GM10266 (cell line): ENCODE results near the gene ZNF584.
"Not testable (repeated sequence)": the region's sequence is repeated elsewhere in the genome, so short reads cannot be mapped to it uniquely, and the experiment has no call there.

Experiments
- DNase-seq: peaks from one replicate; pipeline ENCODE4 v3.0.0; 2012; ENCODE audit errors: extremely low spot score
- CTCF ChIP-seq: IDR thresholded peaks from 2 replicates; pipeline ENCODE4 v1.5.1; 2012; ENCODE audit warnings: mild to moderate bottlenecking, low read depth; ENCODE audit not compliant: control insufficient read depth, insufficient read depth; ENCODE audit errors: missing control alignments

Gene ZNF584

GRCh38 chr19:58401840-58402421, 6.5 kb upstream of the ZNF584 start:
- no peak for DNase-seq
- TF ChIP-seq CTCF = no peak

GRCh38 chr19:58403920-58404478, 4.5 kb upstream of the ZNF584 start:
- not testable (repeated sequence) for DNase-seq

GRCh38 chr19:58406818-58407657, 1.4 kb upstream of the ZNF584 start:
- no peak for TF ChIP-seq CTCF
- peak; percentile 26 for DNase-seq

- DNase-seq = peak; percentile 32
Observed at GRCh38 chr19:58407658-58408151, 744 bp upstream of the ZNF584 start.

GRCh38 chr19:58409010-58409790, 751 bp downstream of the ZNF584 start:
- TF ChIP-seq CTCF = no peak
- DNase-seq = peak; percentile 44

More at GRCh38 chr19:58407658-58408151, 744 bp upstream of the ZNF584 start:
- TF ChIP-seq CTCF = no peak

GRCh38 chr19:58416604-58417003, 8.2 kb downstream of the ZNF584 start:
- TF ChIP-seq CTCF = no peak
- no peak for DNase-seq

- DNase-seq = no peak
- TF ChIP-seq CTCF = no peak
Observed at GRCh38 chr19:58417071-58417470, 8.6 kb downstream of the ZNF584 start.
